Gastrocnemius medialis (tissue), 4 donors: ENCODE data around the gene HSPA1L.

Source experiments
- POLR2A ChIP-seq, 2 donors: fragments of 450-650 bp; IDR thresholded peaks; one replicate each; pipeline ENCODE4 v1.6.1; 2017; ENCODE audit warnings: antibody characterized with exemption in 2 of 2, mild to moderate bottlenecking in 2 of 2, moderate library complexity in 2 of 2
- TF ChIP-seq, protein P1 (sequence below), 5 experiments: fragments of 450-650 bp in 3 of 5; fragments of 200-600 bp in 2 of 5; sonication (generic) in 2 of 5; IDR thresholded peaks in 4 of 5; conservative IDR thresholded peaks in 1 of 5; 1 replicate in 4 of 5; 2 replicates in 1 of 5; pipeline ENCODE4 v1.5.1; 2016 to 2019; ENCODE audit warnings: antibody characterized with exemption in 5 of 5, mild to moderate bottlenecking in 3 of 5, moderate library complexity in 3 of 5

DNA sequence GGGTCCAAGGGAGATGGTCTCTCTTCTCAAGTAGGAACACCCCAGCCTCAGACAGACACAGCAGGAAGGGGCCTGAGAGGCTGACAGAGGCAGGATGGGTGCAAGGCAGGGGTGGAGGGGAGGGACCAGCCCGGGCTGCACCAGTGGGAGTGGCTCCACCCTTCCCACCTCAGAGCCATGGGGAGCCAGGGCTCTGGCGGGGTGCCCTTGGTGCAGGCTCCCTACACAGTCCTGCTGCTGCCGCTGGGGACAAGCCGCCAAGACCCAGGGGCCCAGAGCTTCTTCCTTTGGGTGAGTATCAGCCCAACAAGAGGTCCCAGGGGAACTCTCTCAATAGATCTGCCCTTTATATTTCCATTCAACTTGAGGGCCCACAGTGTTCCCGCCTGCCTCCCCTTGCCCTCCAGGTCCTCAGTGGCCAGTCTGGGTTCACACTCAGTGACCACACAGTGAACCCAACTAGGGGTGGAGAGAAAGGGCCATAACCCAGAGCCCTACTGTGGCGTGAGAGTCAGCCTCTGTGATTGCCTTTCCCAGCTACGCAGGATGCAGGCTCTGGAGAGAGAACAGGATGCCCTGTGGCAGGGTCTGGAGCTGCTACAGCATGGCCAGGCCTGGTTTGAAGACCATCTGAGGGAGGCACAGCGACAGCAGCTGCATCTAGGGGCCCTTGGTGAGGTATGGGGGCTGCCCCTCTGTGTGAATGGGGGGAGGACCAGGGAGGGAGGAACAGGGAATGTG, 52.0 kb downstream of the HSPA1L start:
- no peak for TF ChIP-seq POLR2A (IDR thresholded peaks at IDR 0.05)
- TF ChIP-seq, protein P1, sequence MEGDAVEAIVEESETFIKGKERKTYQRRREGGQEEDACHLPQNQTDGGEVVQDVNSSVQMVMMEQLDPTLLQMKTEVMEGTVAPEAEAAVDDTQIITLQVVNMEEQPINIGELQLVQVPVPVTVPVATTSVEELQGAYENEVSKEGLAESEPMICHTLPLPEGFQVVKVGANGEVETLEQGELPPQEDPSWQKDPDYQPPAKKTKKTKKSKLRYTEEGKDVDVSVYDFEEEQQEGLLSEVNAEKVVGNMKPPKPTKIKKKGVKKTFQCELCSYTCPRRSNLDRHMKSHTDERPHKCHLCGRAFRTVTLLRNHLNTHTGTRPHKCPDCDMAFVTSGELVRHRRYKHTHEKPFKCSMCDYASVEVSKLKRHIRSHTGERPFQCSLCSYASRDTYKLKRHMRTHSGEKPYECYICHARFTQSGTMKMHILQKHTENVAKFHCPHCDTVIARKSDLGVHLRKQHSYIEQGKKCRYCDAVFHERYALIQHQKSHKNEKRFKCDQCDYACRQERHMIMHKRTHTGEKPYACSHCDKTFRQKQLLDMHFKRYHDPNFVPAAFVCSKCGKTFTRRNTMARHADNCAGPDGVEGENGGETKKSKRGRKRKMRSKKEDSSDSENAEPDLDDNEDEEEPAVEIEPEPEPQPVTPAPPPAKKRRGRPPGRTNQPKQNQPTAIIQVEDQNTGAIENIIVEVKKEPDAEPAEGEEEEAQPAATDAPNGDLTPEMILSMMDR (IDR thresholded peaks at IDR 0.05 in 4 of 5, conservative IDR thresholded peaks at IDR 0.05 in 1 of 5) = no peak
